Neural progenitor cell (in vitro differentiated cells): Measurements from ENCODE around the gene SP6.

Source experiments
- EZH2 ChIP-seq: fragments of 200-600 bp; sonication (generic); IDR thresholded peaks from 2 replicates; pipeline ENCODE4 v1.6.1; 2017; ENCODE audit warnings: antibody characterized with exemption, mild to moderate bottlenecking, moderate library complexity
- EZH2phosphoT487 ChIP-seq: fragments of 200-600 bp; sonication (generic); IDR thresholded peaks from 2 replicates; pipeline ENCODE4 v1.6.1; 2017; ENCODE audit warnings: antibody characterized with exemption
- TF ChIP-seq, protein P1 (sequence below): fragments of 200-600 bp; sonication (generic); IDR thresholded peaks from 2 replicates; pipeline ENCODE4 v1.5.1; 2017; ENCODE audit warnings: antibody characterized with exemption, mild to moderate bottlenecking

DNA sequence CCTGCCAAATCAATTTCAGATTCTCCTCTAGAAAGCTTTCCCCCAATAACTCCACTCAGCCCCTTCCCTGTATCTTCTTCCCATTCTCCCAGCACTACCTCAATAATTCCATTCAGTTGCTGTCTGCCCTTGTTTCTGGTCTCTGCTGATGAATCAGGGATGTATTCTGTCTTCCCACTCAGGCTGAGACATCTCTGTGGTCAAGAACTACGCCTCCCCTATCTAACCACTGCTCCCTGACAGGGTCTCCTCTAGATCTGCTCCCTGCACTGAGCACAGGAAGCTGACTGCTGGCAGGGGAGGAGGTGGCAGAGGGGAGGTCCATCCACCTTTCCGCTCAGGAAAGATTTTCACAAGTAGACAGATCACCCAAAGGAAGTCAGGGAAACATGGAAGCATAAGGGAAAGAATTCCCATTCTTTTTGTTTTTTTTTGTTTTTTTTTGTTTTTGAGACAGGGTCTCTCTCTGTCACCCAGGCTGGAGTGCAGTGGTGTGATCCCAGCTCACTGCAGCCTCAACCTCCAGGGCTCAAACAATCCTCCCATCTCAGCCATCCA, 28.1 kb upstream of the SP6 start:
- TF ChIP-seq, protein P1, sequence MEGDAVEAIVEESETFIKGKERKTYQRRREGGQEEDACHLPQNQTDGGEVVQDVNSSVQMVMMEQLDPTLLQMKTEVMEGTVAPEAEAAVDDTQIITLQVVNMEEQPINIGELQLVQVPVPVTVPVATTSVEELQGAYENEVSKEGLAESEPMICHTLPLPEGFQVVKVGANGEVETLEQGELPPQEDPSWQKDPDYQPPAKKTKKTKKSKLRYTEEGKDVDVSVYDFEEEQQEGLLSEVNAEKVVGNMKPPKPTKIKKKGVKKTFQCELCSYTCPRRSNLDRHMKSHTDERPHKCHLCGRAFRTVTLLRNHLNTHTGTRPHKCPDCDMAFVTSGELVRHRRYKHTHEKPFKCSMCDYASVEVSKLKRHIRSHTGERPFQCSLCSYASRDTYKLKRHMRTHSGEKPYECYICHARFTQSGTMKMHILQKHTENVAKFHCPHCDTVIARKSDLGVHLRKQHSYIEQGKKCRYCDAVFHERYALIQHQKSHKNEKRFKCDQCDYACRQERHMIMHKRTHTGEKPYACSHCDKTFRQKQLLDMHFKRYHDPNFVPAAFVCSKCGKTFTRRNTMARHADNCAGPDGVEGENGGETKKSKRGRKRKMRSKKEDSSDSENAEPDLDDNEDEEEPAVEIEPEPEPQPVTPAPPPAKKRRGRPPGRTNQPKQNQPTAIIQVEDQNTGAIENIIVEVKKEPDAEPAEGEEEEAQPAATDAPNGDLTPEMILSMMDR: no peak
- TF ChIP-seq EZH2phosphoT487 (no peak), EZH2 (no peak)
